Choroid plexus epithelial cell (primary cell): ENCODE data around the gene GSG1L2.

Source experiments
- DNase-seq: peaks from one replicate; pipeline ENCODE4 v3.0.0-alpha.2; 2010; ENCODE audit warnings: low read depth
- H3K4me3 ChIP-seq: 2 replicates; pipeline ENCODE4 v1.5.1; 2011; ENCODE audit warnings: low read depth, mild to moderate bottlenecking, control low read depth, low read length, moderate library complexity
- TF ChIP-seq, protein P1 (sequence below): conservative IDR thresholded peaks from 2 replicates; pipeline ENCODE4 v1.5.1; 2011; ENCODE audit warnings: low read depth, mild to moderate bottlenecking, control low read depth, inconsistent platforms, low read length, moderate library complexity

GSG1L2 gene

DNA sequence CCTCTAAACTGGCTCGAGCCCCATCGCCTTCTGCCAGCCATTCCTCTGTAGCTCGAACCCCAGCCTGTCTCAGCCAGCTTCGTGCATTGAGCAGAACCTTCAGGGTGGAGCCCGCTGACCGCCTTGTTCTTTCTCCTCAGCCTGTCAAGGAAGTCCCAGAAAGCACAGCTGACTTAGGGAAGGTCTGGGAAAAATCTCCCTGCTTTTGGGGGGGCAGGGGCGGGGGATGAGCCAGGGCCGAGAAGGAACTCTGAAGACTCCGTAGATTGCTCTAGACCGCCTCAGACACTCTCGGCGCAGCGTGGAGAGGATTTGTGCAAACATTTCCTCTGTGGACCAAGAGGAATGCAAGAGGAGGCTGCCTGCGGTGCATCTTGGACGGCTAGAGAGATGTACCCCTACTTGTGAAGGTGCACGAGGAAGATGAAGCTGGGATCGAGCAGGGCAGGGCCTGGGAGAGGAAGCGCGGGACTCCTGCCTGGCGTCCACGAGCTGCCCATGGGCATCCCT is 3.8 kb upstream of the GSG1L2 start, which contains the start of gene GLP2R:
TSS of gene GLP2R (plus strand) at position 284 of the 510 bp plus-strand sequence. CDS start at position 424, 140 bp downstream.
- TF ChIP-seq, protein P1, sequence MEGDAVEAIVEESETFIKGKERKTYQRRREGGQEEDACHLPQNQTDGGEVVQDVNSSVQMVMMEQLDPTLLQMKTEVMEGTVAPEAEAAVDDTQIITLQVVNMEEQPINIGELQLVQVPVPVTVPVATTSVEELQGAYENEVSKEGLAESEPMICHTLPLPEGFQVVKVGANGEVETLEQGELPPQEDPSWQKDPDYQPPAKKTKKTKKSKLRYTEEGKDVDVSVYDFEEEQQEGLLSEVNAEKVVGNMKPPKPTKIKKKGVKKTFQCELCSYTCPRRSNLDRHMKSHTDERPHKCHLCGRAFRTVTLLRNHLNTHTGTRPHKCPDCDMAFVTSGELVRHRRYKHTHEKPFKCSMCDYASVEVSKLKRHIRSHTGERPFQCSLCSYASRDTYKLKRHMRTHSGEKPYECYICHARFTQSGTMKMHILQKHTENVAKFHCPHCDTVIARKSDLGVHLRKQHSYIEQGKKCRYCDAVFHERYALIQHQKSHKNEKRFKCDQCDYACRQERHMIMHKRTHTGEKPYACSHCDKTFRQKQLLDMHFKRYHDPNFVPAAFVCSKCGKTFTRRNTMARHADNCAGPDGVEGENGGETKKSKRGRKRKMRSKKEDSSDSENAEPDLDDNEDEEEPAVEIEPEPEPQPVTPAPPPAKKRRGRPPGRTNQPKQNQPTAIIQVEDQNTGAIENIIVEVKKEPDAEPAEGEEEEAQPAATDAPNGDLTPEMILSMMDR = no peak
- no peak within 1 kb of the TSS for H3K4me3 ChIP-seq
- no peak for DNase-seq

- TF ChIP-seq, protein P1 = no peak
These were observed 3.0 kb upstream of the GSG1L2 start for GRCh38 chr17:9824797-9825338.

GRCh38 chr17:9824094-9824493 is 2.2 kb upstream of the GSG1L2 start:
- DNase-seq = no peak
- H3K4me3 ChIP-seq = no peak overlapping the region
- TF ChIP-seq, protein P1 = peak; percentile 23

More at GRCh38 chr17:9824797-9825338, 3.0 kb upstream of the GSG1L2 start:
- no peak for DNase-seq
- H3K4me3 ChIP-seq = no peak overlapping the region

DNA sequence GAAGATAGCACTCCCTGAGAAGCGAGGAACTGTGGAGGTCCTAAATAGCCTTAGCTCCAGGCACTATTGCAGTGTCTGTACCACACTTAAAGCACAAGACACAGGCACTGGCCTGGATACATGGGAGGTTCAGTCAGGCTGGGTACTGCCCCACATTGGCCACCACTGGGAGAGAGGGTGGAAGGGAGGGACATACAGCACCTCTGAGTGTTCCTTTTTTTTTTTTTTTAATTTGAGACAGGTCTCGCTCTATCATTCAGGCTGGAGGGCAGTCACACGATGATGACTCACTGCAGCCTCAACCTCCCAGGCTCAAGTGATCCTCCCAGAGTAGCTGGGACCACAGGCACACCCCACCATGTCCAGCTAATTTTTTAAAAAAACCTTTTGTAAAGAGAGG is 1.4 kb downstream of the GSG1L2 start:
- no peak for DNase-seq
- TF ChIP-seq, protein P1 = no peak
- no peak overlapping the region for H3K4me3 ChIP-seq

GRCh38 chr17:9818760-9819159 is 3.1 kb downstream of the GSG1L2 start:
- H3K4me3 ChIP-seq = no peak overlapping the region
- TF ChIP-seq, protein P1 = no peak
- no peak for DNase-seq

GRCh38 chr17:9817086-9817485 is 4.8 kb downstream of the GSG1L2 start:
- TF ChIP-seq, protein P1 = no peak
- peak; percentile 80 for DNase-seq
- no peak overlapping the region for H3K4me3 ChIP-seq

- no peak for DNase-seq
- TF ChIP-seq, protein P1 = no peak
- no peak overlapping the region for H3K4me3 ChIP-seq
These were observed 5.4 kb downstream of the GSG1L2 start for GRCh38 chr17:9816472-9816871.
